Liver (tissue), 9 donors: ENCODE measurements around the gene DHPS. TPM values are rescaled to one million over a fixed set of nuclear protein-coding genes. Genes with fewer than 3 reads are reported as not detected.

Experiments
- DNase-seq: peaks from one replicate; pipeline ENCODE4 v3.0.0-alpha.2; 2017; ENCODE audit warnings: low spot score
- H3K27ac ChIP-seq, 2 donors: one replicate each; pipeline ENCODE4 v1.7.0; 2013; ENCODE audit warnings: inconsistent platforms in 2 of 2, low read length in 2 of 2, control low read depth in 1 of 2, low read depth in 1 of 2, mild to moderate bottlenecking in 1 of 2
- H3K27me3 ChIP-seq, 4 donors: one replicate each; pipeline versions ENCODE4 v1.6.1 to v1.7.0; 2013; ENCODE audit warnings: low read length in 3 of 4, inconsistent platforms in 1 of 4, mild to moderate bottlenecking in 1 of 4, moderate library complexity in 1 of 4; ENCODE audit not compliant: control insufficient read depth in 4 of 4, insufficient read depth in 4 of 4
- H3K36me3 ChIP-seq, 4 donors: one replicate each; pipeline versions ENCODE4 v1.6.1 to v1.7.0; 2013; ENCODE audit warnings: low read length in 3 of 4, mild to moderate bottlenecking in 3 of 4, low read depth in 1 of 4, moderate library complexity in 1 of 4; ENCODE audit not compliant: control insufficient read depth in 4 of 4, insufficient read depth in 3 of 4
- H3K4me1 ChIP-seq, 4 donors: one replicate each; pipeline versions ENCODE4 v1.6.1 to v1.7.0; 2013; ENCODE audit warnings: low read length in 3 of 4, mild to moderate bottlenecking in 3 of 4, moderate library complexity in 1 of 4; ENCODE audit not compliant: control insufficient read depth in 4 of 4, insufficient read depth in 4 of 4
- H3K4me3 ChIP-seq, 3 donors: one replicate each; pipeline versions ENCODE4 v1.6.1 to v1.7.0; 2013; ENCODE audit warnings: low read length in 3 of 3, control low read depth in 1 of 3, low read depth in 1 of 3, mild to moderate bottlenecking in 1 of 3
- H3K9ac ChIP-seq, 2 donors: one replicate each; pipeline ENCODE4 v1.7.0; 2013; ENCODE audit warnings: low read length in 2 of 2, mild to moderate bottlenecking in 2 of 2, moderate library complexity in 2 of 2, control low read depth in 1 of 2, low read depth in 1 of 2
- H3K9me3 ChIP-seq, 4 donors: one replicate each; pipeline versions ENCODE4 v1.6.1 to v1.7.0; 2013; ENCODE audit warnings: low read length in 3 of 4; ENCODE audit not compliant: control insufficient read depth in 4 of 4
- EGR1 ChIP-seq, 2 donors: IDR thresholded peaks; 2 replicates each; pipeline ENCODE4 v1.6.1; 2016 to 2018; ENCODE audit warnings: antibody characterized with exemption in 2 of 2, low read depth in 2 of 2
- FOXA1 ChIP-seq: IDR thresholded peaks from 2 replicates; pipeline ENCODE4 v1.6.1; 2016; ENCODE audit warnings: antibody characterized with exemption
- FOXA2 ChIP-seq: IDR thresholded peaks from 2 replicates; pipeline ENCODE4 v1.6.1; 2016; ENCODE audit warnings: antibody characterized with exemption
- GABPA ChIP-seq, 2 donors: IDR thresholded peaks in 1 of 2; conservative IDR thresholded peaks in 1 of 2; 2 replicates each; pipeline ENCODE4 v1.6.1; 2016; ENCODE audit warnings: antibody characterized with exemption in 2 of 2, mild to moderate bottlenecking in 1 of 2, moderate library complexity in 1 of 2
- HNF4A ChIP-seq, 2 donors: conservative IDR thresholded peaks; 2 replicates each; pipeline ENCODE4 v1.6.1; 2016; ENCODE audit warnings: antibody characterized with exemption in 2 of 2, mild to moderate bottlenecking in 2 of 2
- HNF4G ChIP-seq: IDR thresholded peaks from 2 replicates; pipeline ENCODE4 v1.6.1; 2016; ENCODE audit warnings: antibody characterized with exemption
- JUND ChIP-seq, 2 donors: IDR thresholded peaks; 2 replicates each; pipeline ENCODE4 v1.6.1; 2016; ENCODE audit warnings: antibody characterized with exemption in 2 of 2
- NR2F2 ChIP-seq: IDR thresholded peaks from 2 replicates; pipeline ENCODE4 v1.6.1; 2016; ENCODE audit warnings: antibody characterized with exemption
- RAD21 ChIP-seq, 2 donors: IDR thresholded peaks; 2 replicates each; pipeline ENCODE4 v1.6.1; 2016; ENCODE audit warnings: antibody characterized with exemption in 2 of 2, mild to moderate bottlenecking in 2 of 2
- RXRA ChIP-seq, 2 donors: IDR thresholded peaks; 2 replicates each; pipeline ENCODE4 v1.6.1; 2017 to 2018; ENCODE audit warnings: antibody characterized with exemption in 2 of 2, mild to moderate bottlenecking in 1 of 2
- SP1 ChIP-seq: IDR thresholded peaks from 2 replicates; pipeline ENCODE4 v1.6.1; 2018; ENCODE audit warnings: antibody characterized with exemption, mild to moderate bottlenecking
- TAF1 ChIP-seq: conservative IDR thresholded peaks from 2 replicates; pipeline ENCODE4 v1.6.1; 2016; ENCODE audit warnings: antibody characterized with exemption, mild to moderate bottlenecking
- YY1 ChIP-seq: IDR thresholded peaks from 2 replicates; pipeline ENCODE4 v1.6.1; 2016; ENCODE audit warnings: antibody characterized with exemption, mild to moderate bottlenecking
- WGBS: extraction: QIAGEN DNeasy Blood & Tissue Kit; methylation state at CpG from one replicate; pipeline ENCODE4 v1.1.7; 2013; 5-methylcytosine and 5-hydroxymethylcytosine counted together
- polyA plus RNA-seq, 2 donors: library from polyadenylated mRNA; stranded (reverse) in 1 of 2; unstranded in 1 of 2; fragments of 200-250 nt in 1 of 2; fragments of >200 nt in 1 of 2; fragmentation: Nextera tagmentation in 1 of 2; extraction: Ambion mirVana in 1 of 2; gene quantifications; one replicate each; pipeline versions ENCODE4 v1.2.1 to v1.2.3, GENCODE V29; 2013 to 2015
- total RNA-seq, 2 donors: library from RNA; depleted of rRNA; stranded (reverse); fragments of >200 nt; gene quantifications; one replicate each; pipeline ENCODE4 v1.2.3, GENCODE V29; 2014
- TF ChIP-seq, protein P1 (sequence below): IDR thresholded peaks from 2 replicates; pipeline ENCODE4 v1.6.1; 2016; ENCODE audit warnings: antibody characterized with exemption
- TF ChIP-seq, protein P2 (sequence below): IDR thresholded peaks from 2 replicates; pipeline ENCODE4 v1.6.1; 2016; ENCODE audit warnings: antibody characterized with exemption, mild to moderate bottlenecking
- TF ChIP-seq, protein P3 (sequence below): IDR thresholded peaks from 2 replicates; pipeline ENCODE4 v1.6.1; 2016; ENCODE audit warnings: antibody characterized with exemption
- TF ChIP-seq, protein P4 (sequence below): IDR thresholded peaks from 2 replicates; pipeline ENCODE4 v1.6.1; 2016; ENCODE audit warnings: antibody characterized with exemption
- TF ChIP-seq, protein P5 (sequence below): fragments of 150-350 bp; IDR thresholded peaks from 2 replicates; pipeline ENCODE4 v1.5.1; 2017; ENCODE audit warnings: improper control_type of control experiment, low read depth, low read length; ENCODE audit not compliant: missing input control
- donor health status: healthy.
- donor health status: healthy.
- donor health status: healthy.
- donor health status: healthy.
- donor health status: healthy.

The DHPS gene
- total and polyA plus RNA-seq, 4 donors = 29.1 to 53.9 (median 42.6) TPM

DNA sequence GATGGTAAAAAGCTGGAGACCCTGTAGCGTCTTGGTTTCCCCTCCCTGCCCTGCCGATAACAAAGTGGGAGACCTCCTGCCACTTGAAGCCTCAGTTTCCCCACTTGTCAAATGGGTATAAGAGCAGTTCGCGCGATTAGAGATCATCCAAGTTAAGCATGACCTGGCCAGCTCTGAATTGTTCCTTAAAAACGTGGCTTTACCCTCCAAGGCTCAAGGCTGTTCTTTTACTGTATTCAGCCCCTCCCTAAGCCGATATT lies 41.6 kb upstream of the DHPS start:
- Histone ChIP-seq H3K27ac (peak overlapping the region; percentile 14 to 21), H3K36me3 (peaks cover 0 to 6% (median 3%) of the 10 kb centered on the region in 4 donors), H3K9ac (peak overlapping the region; percentile 15 to 69), H3K4me1 (peaks cover 6 to 49% (median 34%) of the 10 kb centered on the region in 4 donors), H3K4me3 (peak overlapping the region; percentile 49 to 98 (median 73)), H3K27me3 (no peaks in the 10 kb centered on the region), H3K9me3 (no peaks in the 10 kb centered on the region)
- DNase-seq = no peak
- WGBS = 7% methylated on average over 7 of the region's 7 CpGs
- no peak for TF ChIP-seq GABPA (IDR thresholded peaks at IDR 0.05 in 1 of 2, conservative IDR thresholded peaks at IDR 0.05 in 1 of 2)
- no peak for TF ChIP-seq HNF4A (conservative IDR thresholded peaks at IDR 0.05)

DNA sequence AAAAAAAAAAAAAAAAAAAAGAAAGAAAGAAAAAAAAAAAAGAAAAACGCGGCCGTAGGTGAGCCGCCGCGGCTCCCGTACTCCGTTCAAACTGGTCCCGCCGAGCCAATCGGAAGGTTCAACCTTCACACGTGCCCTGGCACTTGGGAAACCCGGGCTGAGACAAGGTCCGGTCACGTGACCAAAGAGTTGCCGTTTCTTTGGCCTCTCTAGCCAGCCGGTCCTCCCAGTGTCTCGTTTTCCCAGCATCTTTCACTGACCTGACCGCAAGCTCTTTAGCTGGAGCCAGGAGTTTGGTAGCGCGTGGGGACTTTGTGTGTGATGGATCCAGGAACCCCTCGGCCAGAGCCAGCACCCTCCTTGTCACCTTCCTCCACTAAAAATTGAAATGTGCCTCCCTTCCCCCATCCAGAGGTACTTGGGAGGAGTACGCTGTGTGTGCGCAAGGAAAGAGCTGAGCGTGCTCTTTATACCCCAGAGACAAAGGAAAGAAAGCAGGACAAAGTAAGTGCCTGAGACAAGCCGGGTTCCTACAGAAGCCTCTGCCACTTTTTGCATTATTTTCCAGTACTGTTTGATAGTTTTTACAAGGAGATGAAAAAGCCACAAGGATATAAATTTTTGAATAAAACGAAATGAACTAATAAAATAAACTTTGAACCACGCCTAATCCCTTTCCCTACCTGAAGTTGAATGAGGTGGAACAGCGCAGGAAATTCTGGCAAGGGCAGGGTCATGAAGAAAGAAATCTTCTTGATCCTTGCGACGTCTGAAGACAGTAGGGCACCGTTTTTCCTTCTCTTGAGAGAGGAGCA lies 41.1 kb upstream of the DHPS start:
- Histone ChIP-seq H3K27ac (peak overlapping the region; percentile 26 to 79), H3K9ac (peak overlapping the region; percentile 17 to 84), H3K4me3 (peak overlapping the region; percentile 49 to 98 (median 73)), H3K27me3 (no peaks in the 10 kb centered on the region), H3K36me3 (peaks cover 0 to 7% (median 3%) of the 10 kb centered on the region in 4 donors), H3K9me3 (no peaks in the 10 kb centered on the region), H3K4me1 (peaks cover 6 to 43% (median 34%) of the 10 kb centered on the region in 4 donors)
- WGBS = 3% methylated on average over 32 of the region's 32 CpGs
- TF ChIP-seq, protein P1, sequence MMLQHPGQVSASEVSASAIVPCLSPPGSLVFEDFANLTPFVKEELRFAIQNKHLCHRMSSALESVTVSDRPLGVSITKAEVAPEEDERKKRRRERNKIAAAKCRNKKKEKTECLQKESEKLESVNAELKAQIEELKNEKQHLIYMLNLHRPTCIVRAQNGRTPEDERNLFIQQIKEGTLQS = peak; percentile 34
- TF ChIP-seq HNF4A (conservative IDR thresholded peaks at IDR 0.05) (peak; percentile 38 to 50), JUND (IDR thresholded peaks at IDR 0.05) (no peak), YY1 (peak; percentile 64), RXRA (IDR thresholded peaks at IDR 0.05) (peak in 1 of 2 donors; percentile 29), RAD21 (IDR thresholded peaks at IDR 0.05) (peak in 1 of 2 donors; percentile 13), NR2F2 (no peak), TAF1 (peak; percentile 21), FOXA1 (no peak), GABPA (IDR thresholded peaks at IDR 0.05 in 1 of 2, conservative IDR thresholded peaks at IDR 0.05 in 1 of 2) (peak in 1 of 2 donors; percentile 88), SP1 (peak; percentile 67), FOXA2 (no peak), EGR1 (IDR thresholded peaks at IDR 0.05; ENCODE audit: low read depth in 2 of 2) (no peak), HNF4G (no peak)
- TF ChIP-seq, protein P2, sequence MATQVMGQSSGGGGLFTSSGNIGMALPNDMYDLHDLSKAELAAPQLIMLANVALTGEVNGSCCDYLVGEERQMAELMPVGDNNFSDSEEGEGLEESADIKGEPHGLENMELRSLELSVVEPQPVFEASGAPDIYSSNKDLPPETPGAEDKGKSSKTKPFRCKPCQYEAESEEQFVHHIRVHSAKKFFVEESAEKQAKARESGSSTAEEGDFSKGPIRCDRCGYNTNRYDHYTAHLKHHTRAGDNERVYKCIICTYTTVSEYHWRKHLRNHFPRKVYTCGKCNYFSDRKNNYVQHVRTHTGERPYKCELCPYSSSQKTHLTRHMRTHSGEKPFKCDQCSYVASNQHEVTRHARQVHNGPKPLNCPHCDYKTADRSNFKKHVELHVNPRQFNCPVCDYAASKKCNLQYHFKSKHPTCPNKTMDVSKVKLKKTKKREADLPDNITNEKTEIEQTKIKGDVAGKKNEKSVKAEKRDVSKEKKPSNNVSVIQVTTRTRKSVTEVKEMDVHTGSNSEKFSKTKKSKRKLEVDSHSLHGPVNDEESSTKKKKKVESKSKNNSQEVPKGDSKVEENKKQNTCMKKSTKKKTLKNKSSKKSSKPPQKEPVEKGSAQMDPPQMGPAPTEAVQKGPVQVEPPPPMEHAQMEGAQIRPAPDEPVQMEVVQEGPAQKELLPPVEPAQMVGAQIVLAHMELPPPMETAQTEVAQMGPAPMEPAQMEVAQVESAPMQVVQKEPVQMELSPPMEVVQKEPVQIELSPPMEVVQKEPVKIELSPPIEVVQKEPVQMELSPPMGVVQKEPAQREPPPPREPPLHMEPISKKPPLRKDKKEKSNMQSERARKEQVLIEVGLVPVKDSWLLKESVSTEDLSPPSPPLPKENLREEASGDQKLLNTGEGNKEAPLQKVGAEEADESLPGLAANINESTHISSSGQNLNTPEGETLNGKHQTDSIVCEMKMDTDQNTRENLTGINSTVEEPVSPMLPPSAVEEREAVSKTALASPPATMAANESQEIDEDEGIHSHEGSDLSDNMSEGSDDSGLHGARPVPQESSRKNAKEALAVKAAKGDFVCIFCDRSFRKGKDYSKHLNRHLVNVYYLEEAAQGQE = no peak
- TF ChIP-seq, protein P3, sequence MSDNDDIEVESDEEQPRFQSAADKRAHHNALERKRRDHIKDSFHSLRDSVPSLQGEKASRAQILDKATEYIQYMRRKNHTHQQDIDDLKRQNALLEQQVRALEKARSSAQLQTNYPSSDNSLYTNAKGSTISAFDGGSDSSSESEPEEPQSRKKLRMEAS = no peak
- TF ChIP-seq, protein P4, sequence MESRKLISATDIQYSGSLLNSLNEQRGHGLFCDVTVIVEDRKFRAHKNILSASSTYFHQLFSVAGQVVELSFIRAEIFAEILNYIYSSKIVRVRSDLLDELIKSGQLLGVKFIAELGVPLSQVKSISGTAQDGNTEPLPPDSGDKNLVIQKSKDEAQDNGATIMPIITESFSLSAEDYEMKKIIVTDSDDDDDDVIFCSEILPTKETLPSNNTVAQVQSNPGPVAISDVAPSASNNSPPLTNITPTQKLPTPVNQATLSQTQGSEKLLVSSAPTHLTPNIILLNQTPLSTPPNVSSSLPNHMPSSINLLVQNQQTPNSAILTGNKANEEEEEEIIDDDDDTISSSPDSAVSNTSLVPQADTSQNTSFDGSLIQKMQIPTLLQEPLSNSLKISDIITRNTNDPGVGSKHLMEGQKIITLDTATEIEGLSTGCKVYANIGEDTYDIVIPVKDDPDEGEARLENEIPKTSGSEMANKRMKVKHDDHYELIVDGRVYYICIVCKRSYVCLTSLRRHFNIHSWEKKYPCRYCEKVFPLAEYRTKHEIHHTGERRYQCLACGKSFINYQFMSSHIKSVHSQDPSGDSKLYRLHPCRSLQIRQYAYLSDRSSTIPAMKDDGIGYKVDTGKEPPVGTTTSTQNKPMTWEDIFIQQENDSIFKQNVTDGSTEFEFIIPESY = no peak
- TF ChIP-seq, protein P5, sequence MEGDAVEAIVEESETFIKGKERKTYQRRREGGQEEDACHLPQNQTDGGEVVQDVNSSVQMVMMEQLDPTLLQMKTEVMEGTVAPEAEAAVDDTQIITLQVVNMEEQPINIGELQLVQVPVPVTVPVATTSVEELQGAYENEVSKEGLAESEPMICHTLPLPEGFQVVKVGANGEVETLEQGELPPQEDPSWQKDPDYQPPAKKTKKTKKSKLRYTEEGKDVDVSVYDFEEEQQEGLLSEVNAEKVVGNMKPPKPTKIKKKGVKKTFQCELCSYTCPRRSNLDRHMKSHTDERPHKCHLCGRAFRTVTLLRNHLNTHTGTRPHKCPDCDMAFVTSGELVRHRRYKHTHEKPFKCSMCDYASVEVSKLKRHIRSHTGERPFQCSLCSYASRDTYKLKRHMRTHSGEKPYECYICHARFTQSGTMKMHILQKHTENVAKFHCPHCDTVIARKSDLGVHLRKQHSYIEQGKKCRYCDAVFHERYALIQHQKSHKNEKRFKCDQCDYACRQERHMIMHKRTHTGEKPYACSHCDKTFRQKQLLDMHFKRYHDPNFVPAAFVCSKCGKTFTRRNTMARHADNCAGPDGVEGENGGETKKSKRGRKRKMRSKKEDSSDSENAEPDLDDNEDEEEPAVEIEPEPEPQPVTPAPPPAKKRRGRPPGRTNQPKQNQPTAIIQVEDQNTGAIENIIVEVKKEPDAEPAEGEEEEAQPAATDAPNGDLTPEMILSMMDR = no peak
- DNase-seq = peak; percentile 89
